ENCODE results near the gene DENND4C. TPM values are rescaled to one million over a fixed set of nuclear protein-coding genes. Genes with fewer than 3 reads are reported as not detected.

DENND4C gene
- total and polyA plus RNA-seq, 3 donors from 2014 or later, result 28.8 to 136 (median 126) TPM

GRCh38 chr9:19298436-19299000, 68.0 kb downstream of the DENND4C start:
- no peak overlapping the region for H3K4me3 ChIP-seq
- H3K36me3 ChIP-seq (ENCODE audit: low read depth, missing control alignments), result no peaks in the 10 kb centered on the region
- H3K27me3 ChIP-seq, result no peaks in the 10 kb centered on the region
- no peak overlapping the region for H3K27ac ChIP-seq
- TF ChIP-seq POLR2A (IDR thresholded peaks at IDR 0.05) (no peak), CTCF (IDR thresholded peaks at IDR 0.05) (no peak)
- no peaks in the 10 kb centered on the region for H3K4me1 ChIP-seq
- intact Hi-C loops (cut with DNase I; ENCODE audit: low total_unique reads), result no loop called here
- DNase-seq, result no peak
- 92 to 93% methylated on average over 2 of the region's 2 CpGs for WGBS, 2 donors
- H3K9me3 ChIP-seq, result no peaks in the 10 kb centered on the region

GRCh38 chr9:19303216-19303615, 72.7 kb downstream of the DENND4C start:
- WGBS, 2 donors, result 86 to 98% methylated on average over 1 of the region's 1 CpG
- Histone ChIP-seq H3K9me3 (no peaks in the 10 kb centered on the region), H3K36me3 (ENCODE audit: low read depth, missing control alignments) (no peaks in the 10 kb centered on the region), H3K27ac (no peak overlapping the region), H3K4me1 (no peaks in the 10 kb centered on the region), H3K27me3 (no peaks in the 10 kb centered on the region), H3K4me3 (no peak overlapping the region)
- TF ChIP-seq CTCF (IDR thresholded peaks at IDR 0.05) (no peak), POLR2A (IDR thresholded peaks at IDR 0.05) (no peak)
- DNase-seq, result no peak
- intact Hi-C loops (cut with DNase I; ENCODE audit: low total_unique reads), result no loop called here

GRCh38 chr9:19306568-19306967, 76.1 kb downstream of the DENND4C start:
- 98 to 100% methylated on average over 5 of the region's 5 CpGs for WGBS, 2 donors
- intact Hi-C loops (cut with DNase I; ENCODE audit: low total_unique reads), result no loop called here
- no peaks in the 10 kb centered on the region for H3K9me3 ChIP-seq
- H3K27me3 ChIP-seq, result no peaks in the 10 kb centered on the region
- H3K27ac ChIP-seq, result no peak overlapping the region
- H3K4me3 ChIP-seq, result no peak overlapping the region
- no peaks in the 10 kb centered on the region for H3K36me3 ChIP-seq (ENCODE audit: low read depth, missing control alignments)
- no peaks in the 10 kb centered on the region for H3K4me1 ChIP-seq
- no peak for TF ChIP-seq POLR2A (IDR thresholded peaks at IDR 0.05)
- TF ChIP-seq CTCF (IDR thresholded peaks at IDR 0.05), result no peak
- DNase-seq, result no peak

GRCh38 chr9:19310246-19310645, 79.8 kb downstream of the DENND4C start:
- no peaks in the 10 kb centered on the region for H3K27me3 ChIP-seq
- TF ChIP-seq POLR2A (IDR thresholded peaks at IDR 0.05) (no peak), CTCF (IDR thresholded peaks at IDR 0.05) (no peak)
- 94 to 100% methylated on average over 1 of the region's 1 CpG for WGBS, 2 donors
- H3K36me3 ChIP-seq (ENCODE audit: low read depth, missing control alignments), result no peaks in the 10 kb centered on the region
- DNase-seq, result no peak
- H3K27ac ChIP-seq, result no peak overlapping the region
- no peaks in the 10 kb centered on the region for H3K9me3 ChIP-seq
- H3K4me3 ChIP-seq, result no peak overlapping the region
- no peaks in the 10 kb centered on the region for H3K4me1 ChIP-seq
- intact Hi-C loops (cut with DNase I; ENCODE audit: low total_unique reads), result no loop called here

GRCh38 chr9:19313573-19313972, 83.1 kb downstream of the DENND4C start:
- TF ChIP-seq POLR2A (IDR thresholded peaks at IDR 0.05) (no peak), CTCF (IDR thresholded peaks at IDR 0.05) (no peak)
- Histone ChIP-seq H3K9me3 (no peaks in the 10 kb centered on the region), H3K36me3 (ENCODE audit: low read depth, missing control alignments) (no peaks in the 10 kb centered on the region), H3K27me3 (no peaks in the 10 kb centered on the region), H3K27ac (no peak overlapping the region), H3K4me3 (no peak overlapping the region), H3K4me1 (no peaks in the 10 kb centered on the region)
- DNase-seq, result no peak
- intact Hi-C loops (cut with DNase I; ENCODE audit: low total_unique reads), result no loop called here
- WGBS, 2 donors, result 70 to 82% methylated on average over 3 of the region's 3 CpGs

All from testis (tissue), 3 donors.